HG03342 (cell line): ENCODE results near the gene VGF.

Source experiments
- ATAC-seq: cut with Tn5 transposase; IDR thresholded peaks from one replicate; pipeline ENCODE4 v1.9.1; 2021; ENCODE audit warnings: mild to moderate bottlenecking, moderate library complexity; ENCODE audit not compliant: unreplicated experiment

VGF gene

GRCh38 chr7:101186194-101186593 lies 20.8 kb upstream of the VGF start:
- no peak for ATAC-seq

- ATAC-seq, result no peak
These were observed 20.0 kb upstream of the VGF start for GRCh38 chr7:101185258-101185839.

GRCh38 chr7:101180130-101180755 lies 14.9 kb upstream of the VGF start, which contains the start of gene NAT16:
Gene NAT16 (minus strand): TSS chr7:101180293. CDS start chr7:101174807, 5,486 bp downstream.
- no peak for ATAC-seq

- no peak for ATAC-seq
These were observed 14.3 kb upstream of the VGF start for GRCh38 chr7:101179713-101180112.

- ATAC-seq, result no peak
These were observed 13.7 kb upstream of the VGF start for GRCh38 chr7:101179117-101179516.

GRCh38 chr7:101177644-101178043 lies 12.3 kb upstream of the VGF start:
- no peak for ATAC-seq

- ATAC-seq, result no peak
These were observed 10.3 kb upstream of the VGF start for GRCh38 chr7:101175664-101176063.

- ATAC-seq, result no peak
These were observed 9.0 kb upstream of the VGF start for GRCh38 chr7:101174322-101174854.

- peak; percentile 60 for ATAC-seq
These were observed 8.4 kb upstream of the VGF start for GRCh38 chr7:101173752-101174244.

- no peak for ATAC-seq
These were observed 7.7 kb upstream of the VGF start for GRCh38 chr7:101172854-101173751.

GRCh38 chr7:101172005-101172853 lies 6.9 kb upstream of the VGF start:
- no peak for ATAC-seq

GRCh38 chr7:101171442-101171837 lies 6.1 kb upstream of the VGF start:
- no peak for ATAC-seq

- no peak for ATAC-seq
These were observed 5.5 kb upstream of the VGF start for GRCh38 chr7:101170617-101171441.

GRCh38 chr7:101169838-101170551 lies 4.6 kb upstream of the VGF start:
- no peak for ATAC-seq

- no peak for ATAC-seq
These were observed 3.9 kb upstream of the VGF start for GRCh38 chr7:101169110-101169837.

- ATAC-seq, result no peak
These were observed 3.2 kb upstream of the VGF start for GRCh38 chr7:101168412-101169049.

- no peak for ATAC-seq
These were observed 2.5 kb upstream of the VGF start for GRCh38 chr7:101167645-101168411.
